A549 (cell line): ENCODE measurements around the gene UNC93A. TPM values are rescaled to one million over a fixed set of nuclear protein-coding genes. Genes with fewer than 3 reads are reported as not detected.
"Not testable (repeated sequence)": the region's sequence is repeated elsewhere in the genome, so short reads cannot be mapped to it uniquely, and the experiment has no call there.

Experiments
- ATAC-seq, 2 experiments: fragments of 200-7000 bp in 1 of 2; fragments of >200 bp in 1 of 2; cut with Nextera tagmentation in 1 of 2; cut with Tn5 transposase in 1 of 2; 3 replicates each; pipeline versions ENCODE4 v1.8.0 to v1.9.1; 2018 to 2020; ENCODE audit warnings: mild to moderate bottlenecking in 1 of 2, moderate library complexity in 1 of 2
- CTCF ChIA-PET: fragments of 300-600 bp; sonication (Branson Sonifier 250); formaldehyde crosslinking; extraction: SDS; loops from one replicate; lab custom pipeline; 2021; ENCODE audit warnings: antibody characterized with exemption, inconsistent platforms; lab: Yijun Ruan, JAX
- POLR2A ChIA-PET: fragments of 350-600 bp; formaldehyde crosslinking; extraction: SDS; loops from one replicate; lab custom pipeline; 2021; ENCODE audit warnings: antibody characterized with exemption, inconsistent platforms; lab: Yijun Ruan, JAX
- DNase-seq, 2 experiments: peaks; one replicate each; pipeline versions ENCODE4 v3.0.0 to v3.0.0-alpha.2; 2011 to 2016; ENCODE audit warnings: low read depth in 1 of 2, low spot score in 1 of 2
- FAIRE-seq: peaks from 2 replicates; lab custom pipeline; 2011; peaks lifted over from hg19 to GRCh38; lab: Jason Lieb, UNC
- H3K27ac ChIP-seq, 2 experiments: fragments of >200 bp; sonication (Bioruptor Twin); formaldehyde crosslinking; 3 replicates each; pipeline ENCODE4 v1.5.1; 2016 to 2017
- H3K4me1 ChIP-seq: fragments of >200 bp; sonication (Bioruptor Twin); formaldehyde crosslinking; 3 replicates; pipeline ENCODE4 v1.6.1; 2016
- H3K4me2 ChIP-seq: fragments of >200 bp; sonication (Bioruptor Twin); formaldehyde crosslinking; 3 replicates; pipeline ENCODE4 v1.6.1; 2016
- H3K4me3 ChIP-seq: fragments of >200 bp; sonication (Bioruptor Twin); formaldehyde crosslinking; 3 replicates; pipeline ENCODE4 v1.5.1; 2016
- H3K9me3 ChIP-seq: fragments of >200 bp; sonication (Bioruptor Twin); formaldehyde crosslinking; 3 replicates; pipeline ENCODE4 v1.6.1; 2016
- ATOH8 ChIP-seq: fragments of 250-450 bp; sonication (Bioruptor Pico); IDR thresholded peaks from 2 replicates; pipeline ENCODE4 v1.5.0; 2020; ENCODE audit warnings: low read depth, mild to moderate bottlenecking, moderate library complexity
- CBX2 ChIP-seq: fragments of 200-600 bp; sonication (generic); IDR thresholded peaks from 2 replicates; pipeline ENCODE4 v1.6.1; 2016; ENCODE audit warnings: low read depth, mild to moderate bottlenecking, borderline replicate concordance
- E2F6 ChIP-seq: IDR thresholded peaks from 2 replicates; pipeline ENCODE4 v1.6.1; 2012; ENCODE audit warnings: low read depth, borderline replicate concordance
- EHMT2 ChIP-seq: fragments of 200-600 bp; sonication (generic); IDR thresholded peaks from 2 replicates; pipeline ENCODE4 v1.6.1; 2016; ENCODE audit warnings: antibody characterized with exemption, low read depth, mild to moderate bottlenecking, moderate library complexity
- FOSL2 ChIP-seq, 2 experiments: fragments of 450-650 bp in 1 of 2; fragments of >200 bp in 1 of 2; sonication (Bioruptor Twin) in 1 of 2; formaldehyde crosslinking; IDR thresholded peaks; 2 replicates each; pipeline versions ENCODE4 v1.5.0 to v1.6.1; 2016 to 2020; ENCODE audit warnings: mild to moderate bottlenecking in 1 of 2, moderate library complexity in 1 of 2
- GATA3 ChIP-seq: IDR thresholded peaks from 2 replicates; pipeline ENCODE4 v1.6.1; 2012; ENCODE audit warnings: borderline replicate concordance
- HOXB13 ChIP-seq: fragments of 250-450 bp; sonication (Bioruptor Pico); IDR thresholded peaks from 2 replicates; pipeline ENCODE4 v1.5.0; 2020; ENCODE audit warnings: low read depth, mild to moderate bottlenecking, moderate library complexity
- JUN ChIP-seq, 2 experiments: fragments of >200 bp; sonication (Bioruptor Twin); formaldehyde crosslinking; IDR thresholded peaks; 2 replicates in 1 of 2; 3 replicates in 1 of 2; pipeline ENCODE4 v1.6.1; 2016 to 2017
- KDM1A ChIP-seq: fragments of 200-600 bp; sonication (generic); IDR thresholded peaks from 2 replicates; pipeline ENCODE4 v1.6.1; 2016; ENCODE audit warnings: low read depth, mild to moderate bottlenecking
- MAFK ChIP-seq: fragments of 450-650 bp; IDR thresholded peaks from 2 replicates; pipeline ENCODE4 v1.6.1; 2014; ENCODE audit not compliant: partially characterized antibody
- MAX ChIP-seq: IDR thresholded peaks from 2 replicates; pipeline ENCODE4 v1.6.1; 2012
- MYC ChIP-seq: IDR thresholded peaks from 2 replicates; pipeline ENCODE4 v1.6.1; 2012; ENCODE audit warnings: mild to moderate bottlenecking, inconsistent platforms, low read length, improper control_type of control experiment, borderline replicate concordance
- NFE2L2 ChIP-seq: fragments of 150-350 bp; conservative IDR thresholded peaks from 2 replicates; pipeline ENCODE4 v1.6.1; 2014; ENCODE audit warnings: low read length
- POLR2A ChIP-seq: IDR thresholded peaks from 2 replicates; pipeline ENCODE4 v1.6.1; 2012; ENCODE audit warnings: mild to moderate bottlenecking, low read length
- RAD21 ChIP-seq, 2 experiments: fragments of >200 bp in 1 of 2; sonication (Bioruptor Twin) in 1 of 2; formaldehyde crosslinking in 1 of 2; IDR thresholded peaks in 1 of 2; conservative IDR thresholded peaks in 1 of 2; 2 replicates in 1 of 2; 3 replicates in 1 of 2; pipeline ENCODE4 v1.6.1; 2012 to 2018; ENCODE audit warnings: inconsistent platforms in 1 of 2
- RCOR1 ChIP-seq: fragments of 150-350 bp; IDR thresholded peaks from 2 replicates; pipeline ENCODE4 v1.6.1; 2014; ENCODE audit warnings: antibody characterized with exemption, low read length, low read depth
- SMC3 ChIP-seq: fragments of >200 bp; sonication (Bioruptor Twin); formaldehyde crosslinking; IDR thresholded peaks from 3 replicates; pipeline ENCODE4 v1.6.1; 2018; ENCODE audit warnings: inconsistent platforms
- ZSCAN20 ChIP-seq: fragments of 250-450 bp; sonication (Bioruptor Pico); IDR thresholded peaks from 2 replicates; pipeline ENCODE4 v1.8.0; 2022; ENCODE audit warnings: mild to moderate bottlenecking, moderate library complexity
- WGBS: methylation state at CpG from one replicate; pipeline ENCODE4 v1.1.6; 2017; ENCODE audit errors: missing lambda C conversion rate; 5-methylcytosine and 5-hydroxymethylcytosine counted together
- polyA plus RNA-seq, 4 experiments: library from polyadenylated mRNA; depleted of rRNA in 3 of 4; stranded (reverse); fragments of >200 nt; fragmentation: RNase III in 1 of 4; extraction: RNeasy Plus Mini Kit Qiagen cat#74134 plus additional on column Dnase treatment in 1 of 4; gene quantifications; 2 replicates in 3 of 4; 3 replicates in 1 of 4; pipeline ENCODE4 v1.2.3, GENCODE V29; 2011 to 2017

The UNC93A gene
- polyA plus RNA-seq, 2 of the 4 experiments (the other 2 are of a cell fraction) = not detected

- ChIA-PET POLR2A (no interaction called here), CTCF (no interaction called here)
- no peak for ATAC-seq
- Histone ChIP-seq H3K9me3 (no peaks in the 10 kb centered on the region), H3K4me2 (no peak overlapping the region), H3K4me3 (no peak overlapping the region), H3K4me1 (peaks cover 6% of the 10 kb centered on the region; the same call in 1 of the 3 replicates), H3K27ac (no peak overlapping the region)
- whole genome bisulfite sequencing = 82% methylated on average over 5 of the region's 5 CpGs
- TF ChIP-seq HOXB13 (CRISPR knock-in tag) (no peak), GATA3 (no peak), KDM1A (no peak), POLR2A (no peak), EHMT2 (no peak), MYC (no peak), FOSL2 (IDR thresholded peaks at IDR 0.05) (no peak), FOSL2 (CRISPR knock-in tag; IDR thresholded peaks at IDR 0.05) (no peak), ZSCAN20 (no peak), MAX (no peak)
- no peak for DNase-seq
- FAIRE-seq = no peak
These were observed 17.1 kb downstream of the UNC93A start for GRCh38 chr6:167308207-167308606.

GRCh38 chr6:167309355-167310192 lies 18.5 kb downstream of the UNC93A start:
- H3K9me3 ChIP-seq, H3K27ac ChIP-seq, H3K4me2 ChIP-seq, FAIRE-seq, POLR2A ChIA-PET, H3K4me1 ChIP-seq, DNase-seq, ATAC-seq, CTCF ChIA-PET, H3K4me3 ChIP-seq: not testable (repeated sequence)
- 67% methylated on average over 15 of the region's 17 CpGs for WGBS

GRCh38 chr6:167311286-167311685 lies 20.2 kb downstream of the UNC93A start:
- POLR2A ChIA-PET = no interaction called here
- ATAC-seq = no peak
- no peak overlapping the region for H3K4me2 ChIP-seq
- FAIRE-seq = no peak
- no peak for DNase-seq
- H3K4me3 ChIP-seq = no peak overlapping the region
- WGBS = 88% methylated on average over 2 of the region's 2 CpGs
- no peak for TF ChIP-seq RCOR1
- TF ChIP-seq CBX2 = no peak
- no peak for TF ChIP-seq E2F6
- TF ChIP-seq ATOH8 (CRISPR knock-in tag) = no peak
- TF ChIP-seq JUN (IDR thresholded peaks at IDR 0.05) = no peak
- no peak for TF ChIP-seq MAFK
- TF ChIP-seq RAD21 (conservative IDR thresholded peaks at IDR 0.05 in 1 of 2, IDR thresholded peaks at IDR 0.05 in 1 of 2) = no peak
- no peak for TF ChIP-seq NFE2L2
- no peak for TF ChIP-seq SMC3
- H3K27ac ChIP-seq = no peak overlapping the region
- H3K4me1 ChIP-seq = peaks cover 6% of the 10 kb centered on the region; the same call in 1 of the 3 replicates
- no peaks in the 10 kb centered on the region for H3K9me3 ChIP-seq
- CTCF ChIA-PET = no interaction called here

- H3K4me1 ChIP-seq, DNase-seq, POLR2A ChIA-PET, H3K4me2 ChIP-seq, CTCF ChIA-PET, ATAC-seq, FAIRE-seq, H3K4me3 ChIP-seq, H3K27ac ChIP-seq, H3K9me3 ChIP-seq: not testable (repeated sequence)
- 80% methylated on average over 6 of the region's 6 CpGs for WGBS
These were observed 20.6 kb downstream of the UNC93A start for GRCh38 chr6:167311691-167312090.
